RWPE2 (cell line): ENCODE results near the gene MFN1.

Experiments used
- ATAC-seq: fragments of 200-7000 bp; cut with Tn5 transposase; 3 replicates; pipeline ENCODE4 v1.9.1; 2021; ENCODE audit warnings: low read depth
- DNase-seq: peaks from one replicate; pipeline ENCODE4 v3.0.0-alpha.2; 2020; ENCODE audit warnings: low spot score
- H3K27ac ChIP-seq: fragments of 450-650 bp; 2 replicates; pipeline ENCODE4 v1.5.1; 2017; ENCODE audit warnings: mild to moderate bottlenecking; ENCODE audit not compliant: poor library complexity, severe bottlenecking
- H3K27me3 ChIP-seq: fragments of 250-450 bp; sonication (Bioruptor Pico); 2 replicates; pipeline ENCODE4 v1.5.1; 2021; ENCODE audit warnings: mild to moderate bottlenecking, moderate library complexity; ENCODE audit not compliant: insufficient read depth, poor library complexity, severe bottlenecking
- H3K36me3 ChIP-seq: fragments of 250-450 bp; sonication (Bioruptor Pico); 2 replicates; pipeline ENCODE4 v1.5.1; 2020; ENCODE audit warnings: low read depth, mild to moderate bottlenecking, moderate library complexity
- H3K4me1 ChIP-seq: fragments of 250-450 bp; sonication (Bioruptor Pico); 2 replicates; pipeline ENCODE4 v1.5.1; 2021; ENCODE audit warnings: mild to moderate bottlenecking, moderate library complexity; ENCODE audit not compliant: insufficient read depth, poor library complexity, severe bottlenecking
- H3K4me3 ChIP-seq: fragments of 250-450 bp; sonication (Bioruptor Pico); 2 replicates; pipeline ENCODE4 v1.5.1; 2021; ENCODE audit warnings: mild to moderate bottlenecking, moderate library complexity; ENCODE audit not compliant: severe bottlenecking
- H3K9me3 ChIP-seq: fragments of 250-450 bp; sonication (Bioruptor Pico); 2 replicates; pipeline ENCODE4 v1.5.1; 2021; ENCODE audit warnings: mild to moderate bottlenecking, moderate library complexity; ENCODE audit not compliant: severe bottlenecking
- CTCF ChIP-seq: fragments of 450-650 bp; IDR thresholded peaks from one replicate; pipeline ENCODE4 v1.5.1; 2017; ENCODE audit warnings: mild to moderate bottlenecking, moderate library complexity; ENCODE audit not compliant: poor library complexity, severe bottlenecking

Gene MFN1

GRCh38 chr3:179309225-179310078, 38.1 kb upstream of the MFN1 start:
- Histone ChIP-seq H3K36me3 (no peaks in the 10 kb centered on the region), H3K4me3 (no peak overlapping the region), H3K4me1 (no peaks in the 10 kb centered on the region), H3K27ac (no peak overlapping the region), H3K27me3 (no peaks in the 10 kb centered on the region), H3K9me3 (no peaks in the 10 kb centered on the region)
- TF ChIP-seq CTCF, result no peak
- DNase-seq, result no peak
- no peak for ATAC-seq

- H3K9me3 ChIP-seq, result no peaks in the 10 kb centered on the region
- peaks cover 6% of the 10 kb centered on the region for H3K4me1 ChIP-seq
- H3K4me3 ChIP-seq, result no peak overlapping the region
- H3K27me3 ChIP-seq, result no peaks in the 10 kb centered on the region
- ATAC-seq (no peak), DNase-seq (no peak)
- no peak overlapping the region for H3K27ac ChIP-seq
- no peaks in the 10 kb centered on the region for H3K36me3 ChIP-seq
- TF ChIP-seq CTCF, result no peak
Measured at GRCh38 chr3:179318876-179319275, 28.6 kb upstream of the MFN1 start.

- peak overlapping the region; percentile 92 for H3K4me3 ChIP-seq
- DNase-seq, result no peak
- peaks cover 19% of the 10 kb centered on the region for H3K36me3 ChIP-seq
- peak overlapping the region; percentile 80 for H3K27ac ChIP-seq
- ATAC-seq, result no peak
- peaks cover 16% of the 10 kb centered on the region for H3K4me1 ChIP-seq
- TF ChIP-seq CTCF, result peak; percentile 53
- no peaks in the 10 kb centered on the region for H3K9me3 ChIP-seq
- H3K27me3 ChIP-seq, result no peaks in the 10 kb centered on the region
Measured at GRCh38 chr3:179321668-179322285, 25.7 kb upstream of the MFN1 start.

GRCh38 chr3:179322286-179323196, 25.0 kb upstream of the MFN1 start, which contains the start of gene ZNF639:
ZNF639 (plus strand) TSS chr3:179323031; CDS start chr3:179328294, 5,263 bp downstream.
- H3K36me3 ChIP-seq, result peaks cover 26% of the 10 kb centered on the region
- H3K4me1 ChIP-seq, result peaks cover 16% of the 10 kb centered on the region
- no peaks in the 10 kb centered on the region for H3K9me3 ChIP-seq
- peak within 1 kb of the TSS; percentile 80 for H3K27ac ChIP-seq
- ATAC-seq (peak; percentile 75), DNase-seq (peak; percentile 74)
- H3K4me3 ChIP-seq, result peak within 1 kb of the TSS; percentile 92
- no peaks in the 10 kb centered on the region for H3K27me3 ChIP-seq
- peak; percentile 81 for TF ChIP-seq CTCF
